Neural progenitor cell (in vitro differentiated cells): ENCODE measurements around the gene PDE3A. TPM values are rescaled to one million over a fixed set of nuclear protein-coding genes. Genes with fewer than 3 reads are reported as not detected.

Experiments
- DNase-seq: peaks from one replicate; pipeline ENCODE4 v3.0.0-alpha.2; 2016; ENCODE audit warnings: low spot score
- H2AFZ ChIP-seq: fragments of 200-600 bp; sonication (generic); replicated peaks from 2 replicates; pipeline ENCODE4 v1.6.1; 2016; ENCODE audit warnings: antibody characterized with exemption
- H3F3A ChIP-seq: fragments of 200-600 bp; sonication (generic); 2 replicates; pipeline ENCODE4 v1.6.1; 2016; ENCODE audit warnings: antibody characterized with exemption, low read depth
- H3K27ac ChIP-seq: fragments of 200-600 bp; sonication (generic); 2 replicates; pipeline ENCODE4 v1.5.1; 2016; ENCODE audit warnings: mild to moderate bottlenecking
- H3K27me3 ChIP-seq: fragments of 200-600 bp; sonication (generic); 2 replicates; pipeline ENCODE4 v1.6.1; 2016; ENCODE audit warnings: mild to moderate bottlenecking, moderate library complexity
- H3K36me3 ChIP-seq: fragments of 200-600 bp; sonication (generic); 2 replicates; pipeline ENCODE4 v1.5.1; 2016
- H3K4me1 ChIP-seq: fragments of 200-600 bp; sonication (generic); 2 replicates; pipeline ENCODE4 v1.6.1; 2016; ENCODE audit warnings: mixed run types
- H3K4me2 ChIP-seq: fragments of 200-600 bp; sonication (generic); 2 replicates; pipeline ENCODE4 v1.6.1; 2016
- H3K4me3 ChIP-seq: fragments of 200-600 bp; sonication (generic); 2 replicates; pipeline ENCODE4 v1.5.1; 2016
- H3K79me2 ChIP-seq: fragments of 200-600 bp; sonication (generic); 2 replicates; pipeline ENCODE4 v1.6.1; 2016; ENCODE audit warnings: low read depth
- H3K9ac ChIP-seq: fragments of 200-600 bp; sonication (generic); 2 replicates; pipeline ENCODE4 v1.6.1; 2016
- H3K9me3 ChIP-seq: fragments of 200-600 bp; sonication (generic); 2 replicates; pipeline ENCODE4 v1.5.1; 2016; ENCODE audit warnings: low read depth
- H4K20me1 ChIP-seq: fragments of 200-600 bp; sonication (generic); 2 replicates; pipeline ENCODE4 v1.6.1; 2016; ENCODE audit warnings: low read depth
- H3K27ac Mint-ChIP-seq: 3 replicates; pipeline ENCODE4 v1.8.0; 2021; ENCODE audit warnings: mixed read lengths
- H3K27me3 Mint-ChIP-seq: 2 replicates; pipeline ENCODE4 v1.8.0; 2022; ENCODE audit warnings: low read depth, mild to moderate bottlenecking, inconsistent platforms, moderate library complexity, mixed read lengths; ENCODE audit not compliant: insufficient read depth
- H3K36me3 Mint-ChIP-seq: 3 replicates; pipeline ENCODE4 v1.8.0; 2021; ENCODE audit warnings: mixed read lengths
- H3K4me1 Mint-ChIP-seq: 3 replicates; pipeline ENCODE4 v1.8.0; 2021; ENCODE audit warnings: mixed read lengths
- H3K4me3 Mint-ChIP-seq: 3 replicates; pipeline ENCODE4 v1.8.0; 2021; ENCODE audit warnings: mild to moderate bottlenecking, moderate library complexity, mixed read lengths
- H3K9me3 Mint-ChIP-seq: 3 replicates; pipeline ENCODE4 v1.8.0; 2020; ENCODE audit warnings: mixed read lengths
- EZH2 ChIP-seq: fragments of 200-600 bp; sonication (generic); IDR thresholded peaks from 2 replicates; pipeline ENCODE4 v1.6.1; 2017; ENCODE audit warnings: antibody characterized with exemption, mild to moderate bottlenecking, moderate library complexity
- EZH2phosphoT487 ChIP-seq: fragments of 200-600 bp; sonication (generic); IDR thresholded peaks from 2 replicates; pipeline ENCODE4 v1.6.1; 2017; ENCODE audit warnings: antibody characterized with exemption
- total RNA-seq: library from RNA; depleted of rRNA; stranded (reverse); fragments of >200 nt; gene quantifications from 2 replicates; pipeline ENCODE4 v1.2.3, GENCODE V29; 2015; ENCODE audit warnings: low replicate concordance
- TF ChIP-seq, protein P1 (sequence below): fragments of 200-600 bp; sonication (generic); IDR thresholded peaks from 2 replicates; pipeline ENCODE4 v1.5.1; 2017; ENCODE audit warnings: antibody characterized with exemption, mild to moderate bottlenecking

PDE3A gene
- total RNA-seq, 1 donor from 2014 or later = 0.47 TPM

DNA sequence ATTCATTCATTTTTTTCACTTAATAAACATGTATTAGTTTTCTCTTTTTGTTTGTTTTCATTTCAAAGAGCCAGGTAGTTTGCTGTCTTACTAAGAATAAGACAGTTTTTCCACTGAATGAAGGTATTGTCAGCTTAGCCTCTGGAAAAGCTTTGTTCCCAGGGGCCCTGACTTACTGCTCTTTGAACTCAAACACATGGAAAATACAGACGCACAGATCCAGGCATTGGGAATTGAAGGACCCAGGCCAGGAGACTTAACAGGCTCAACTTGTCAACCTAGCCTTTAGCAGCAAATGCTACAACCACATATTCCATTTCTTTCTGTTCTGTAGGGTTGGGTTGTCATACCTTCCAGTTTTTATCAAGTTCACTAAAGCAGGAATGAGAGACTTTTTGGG is 288.3 kb downstream of the PDE3A start:
- peak; percentile 65 for DNase-seq
- H3K36me3 Mint-ChIP-seq = peaks cover 19% of the 10 kb centered on the region
- H3K9me3 Mint-ChIP-seq = peaks cover 25% of the 10 kb centered on the region

DNA sequence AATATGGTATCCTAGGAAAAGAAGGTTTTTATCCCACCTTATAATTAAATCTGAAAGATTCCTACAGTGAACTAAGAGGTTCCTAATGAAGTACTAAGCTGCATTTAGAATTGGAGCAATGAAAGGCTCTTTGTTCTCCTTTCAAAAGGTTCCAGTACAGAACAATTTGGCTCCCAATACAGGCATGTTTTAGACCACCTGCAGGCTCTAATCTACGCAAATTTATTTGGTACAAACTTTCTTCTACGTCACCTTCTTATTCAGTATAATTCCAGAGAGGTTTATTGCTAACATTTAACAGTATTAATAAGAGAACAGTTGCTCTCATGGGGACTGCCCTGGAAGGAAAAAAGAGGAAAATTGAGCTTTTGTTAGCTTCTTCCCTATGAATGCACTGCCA is 289.2 kb downstream of the PDE3A start:
- Histone ChIP-seq H3K36me3 (peaks cover 3% of the 10 kb centered on the region), H2AFZ (no peak overlapping the region), H4K20me1 (no peaks in the 10 kb centered on the region), H3F3A (peaks cover 17% of the 10 kb centered on the region), H3K9me3 (peaks cover 19% of the 10 kb centered on the region), H3K27me3 (no peaks in the 10 kb centered on the region), H3K79me2 (no peaks in the 10 kb centered on the region), H3K9ac (no peak overlapping the region), H3K4me1 (peaks cover 27% of the 10 kb centered on the region), H3K4me2 (peak overlapping the region; percentile 56), H3K4me3 (peak overlapping the region; percentile 6), H3K27ac (peak overlapping the region; percentile 69)
- Mint-ChIP-seq H3K9me3 (peaks cover 32% of the 10 kb centered on the region), H3K36me3 (peaks cover 25% of the 10 kb centered on the region), H3K4me1 (peaks cover 23% of the 10 kb centered on the region), H3K4me3 (no peak overlapping the region), H3K27ac (no peak overlapping the region), H3K27me3 (no peaks in the 10 kb centered on the region)
- TF ChIP-seq EZH2 (no peak), EZH2phosphoT487 (no peak)
- TF ChIP-seq, protein P1, sequence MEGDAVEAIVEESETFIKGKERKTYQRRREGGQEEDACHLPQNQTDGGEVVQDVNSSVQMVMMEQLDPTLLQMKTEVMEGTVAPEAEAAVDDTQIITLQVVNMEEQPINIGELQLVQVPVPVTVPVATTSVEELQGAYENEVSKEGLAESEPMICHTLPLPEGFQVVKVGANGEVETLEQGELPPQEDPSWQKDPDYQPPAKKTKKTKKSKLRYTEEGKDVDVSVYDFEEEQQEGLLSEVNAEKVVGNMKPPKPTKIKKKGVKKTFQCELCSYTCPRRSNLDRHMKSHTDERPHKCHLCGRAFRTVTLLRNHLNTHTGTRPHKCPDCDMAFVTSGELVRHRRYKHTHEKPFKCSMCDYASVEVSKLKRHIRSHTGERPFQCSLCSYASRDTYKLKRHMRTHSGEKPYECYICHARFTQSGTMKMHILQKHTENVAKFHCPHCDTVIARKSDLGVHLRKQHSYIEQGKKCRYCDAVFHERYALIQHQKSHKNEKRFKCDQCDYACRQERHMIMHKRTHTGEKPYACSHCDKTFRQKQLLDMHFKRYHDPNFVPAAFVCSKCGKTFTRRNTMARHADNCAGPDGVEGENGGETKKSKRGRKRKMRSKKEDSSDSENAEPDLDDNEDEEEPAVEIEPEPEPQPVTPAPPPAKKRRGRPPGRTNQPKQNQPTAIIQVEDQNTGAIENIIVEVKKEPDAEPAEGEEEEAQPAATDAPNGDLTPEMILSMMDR = no peak
- DNase-seq = peak; percentile 74

More for the DNA sequence above, 288.3 kb downstream of the PDE3A start:
- Histone ChIP-seq H3K36me3 (peaks cover 3% of the 10 kb centered on the region), H3K9me3 (peaks cover 19% of the 10 kb centered on the region), H3K27ac (peak overlapping the region; percentile 69), H4K20me1 (no peaks in the 10 kb centered on the region), H3K79me2 (no peaks in the 10 kb centered on the region), H3K4me2 (peak overlapping the region; percentile 56), H3F3A (peaks cover 17% of the 10 kb centered on the region), H3K4me1 (peaks cover 27% of the 10 kb centered on the region), H3K27me3 (no peaks in the 10 kb centered on the region), H2AFZ (no peak overlapping the region), H3K9ac (no peak overlapping the region), H3K4me3 (no peak overlapping the region)
- no peak for TF ChIP-seq EZH2
- TF ChIP-seq EZH2phosphoT487 = no peak
- TF ChIP-seq, protein P1 = no peak
- Mint-ChIP-seq H3K27me3 (no peaks in the 10 kb centered on the region), H3K4me3 (no peak overlapping the region), H3K27ac (no peak overlapping the region), H3K4me1 (peaks cover 23% of the 10 kb centered on the region)

DNA sequence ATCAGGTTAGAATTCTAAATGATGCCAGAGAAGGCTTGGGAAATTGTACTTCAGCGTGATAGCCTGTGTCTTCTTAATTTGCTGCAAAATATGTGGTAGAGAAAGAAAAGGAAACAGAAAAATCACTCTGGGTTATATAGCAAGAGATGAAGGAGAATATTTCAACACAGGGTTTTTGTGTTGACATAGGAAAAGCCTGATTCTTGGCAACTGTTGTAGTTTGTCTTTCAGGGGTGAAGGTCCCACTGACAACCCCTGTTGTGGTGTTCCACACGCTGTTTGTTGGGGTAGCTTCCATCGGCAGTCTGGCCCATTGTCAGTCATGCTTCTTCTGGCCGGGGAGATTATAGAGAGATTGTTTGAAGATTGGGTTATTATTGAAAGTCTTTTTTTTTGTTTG is 313.0 kb downstream of the PDE3A start:
- Histone ChIP-seq H2AFZ (peak overlapping the region; percentile 32), H3K27ac (no peak overlapping the region)

More for the DNA sequence above, 313.0 kb downstream of the PDE3A start:
- no peaks in the 10 kb centered on the region for H3K36me3 ChIP-seq
- no peaks in the 10 kb centered on the region for H3K79me2 ChIP-seq
- peaks cover 13% of the 10 kb centered on the region for H3K9me3 Mint-ChIP-seq
- H3K4me1 Mint-ChIP-seq = no peaks in the 10 kb centered on the region
- H3K4me1 ChIP-seq = no peaks in the 10 kb centered on the region
- no peak overlapping the region for H3K4me3 ChIP-seq
- H3K4me2 ChIP-seq = no peak overlapping the region
- H3K27me3 Mint-ChIP-seq = no peaks in the 10 kb centered on the region
- no peaks in the 10 kb centered on the region for H3F3A ChIP-seq
- H3K9me3 ChIP-seq = no peaks in the 10 kb centered on the region
- no peaks in the 10 kb centered on the region for H3K27me3 ChIP-seq
- no peak overlapping the region for H3K27ac Mint-ChIP-seq
- DNase-seq = no peak
- no peak overlapping the region for H3K9ac ChIP-seq
- peaks cover 5% of the 10 kb centered on the region for H3K36me3 Mint-ChIP-seq
- no peak for TF ChIP-seq EZH2phosphoT487
- TF ChIP-seq, protein P1 = no peak
- TF ChIP-seq EZH2 = no peak
- H4K20me1 ChIP-seq = no peaks in the 10 kb centered on the region
- no peak overlapping the region for H3K4me3 Mint-ChIP-seq
